Epithelial cell of esophagus (primary cell): ENCODE results near the gene CLEC16A.

Source experiments
- DNase-seq: peaks from one replicate; pipeline ENCODE4 v3.0.0; 2010; ENCODE audit warnings: low read depth
- H3K4me3 ChIP-seq: 2 replicates; pipeline ENCODE4 v1.5.1; 2011; ENCODE audit warnings: mild to moderate bottlenecking, low read length, control low read depth
- TF ChIP-seq, protein P1 (sequence below): IDR thresholded peaks from 2 replicates; pipeline ENCODE4 v1.5.1; 2011; ENCODE audit warnings: low read depth, mild to moderate bottlenecking, low read length, control low read depth, inconsistent platforms; ENCODE audit not compliant: insufficient read depth; ENCODE audit errors: missing control alignments

The CLEC16A gene

DNA sequence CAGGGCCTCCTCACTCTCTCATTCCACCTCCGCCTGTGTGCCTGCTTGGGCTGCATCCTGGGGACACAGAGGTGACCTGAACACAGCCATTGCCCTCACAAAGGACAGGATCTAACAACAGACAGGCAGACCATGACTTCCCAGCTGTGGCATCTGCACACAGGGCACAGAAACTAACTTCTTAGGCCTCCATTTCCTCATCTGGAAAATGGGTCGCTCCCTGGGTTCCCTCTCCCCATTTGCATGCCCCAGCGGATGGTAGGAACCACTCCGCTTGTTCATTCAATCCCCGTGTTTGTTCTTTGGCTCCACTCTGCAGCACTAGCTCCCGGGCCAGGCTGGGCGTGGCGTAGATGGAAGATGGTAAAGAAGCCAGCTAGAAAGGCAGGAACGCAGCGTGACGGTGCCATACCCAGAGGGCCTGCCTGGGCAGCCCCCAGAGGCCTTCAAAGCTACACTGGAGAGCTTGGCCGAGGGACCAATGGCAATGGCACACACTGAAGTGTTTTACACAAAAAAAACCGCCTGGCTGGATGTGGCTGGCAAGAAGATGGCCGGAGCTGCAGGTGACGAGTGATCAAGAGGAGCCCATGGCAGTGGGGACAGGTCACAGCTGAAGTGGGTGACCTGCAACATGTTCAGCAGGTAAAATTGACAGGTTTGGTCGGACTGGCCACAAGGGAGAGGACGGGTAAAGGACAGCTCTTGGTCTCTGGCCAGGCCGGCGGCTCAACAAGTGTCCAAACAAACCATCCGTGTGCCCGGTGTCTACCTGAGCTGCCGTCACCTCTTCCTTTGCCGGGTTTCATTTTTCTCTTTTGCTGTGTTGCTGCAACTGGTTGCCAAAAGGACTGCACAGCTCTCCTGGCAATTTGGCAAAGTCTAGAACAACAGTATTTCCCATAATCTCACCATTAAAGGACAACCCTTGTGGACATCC lies 244.7 kb downstream of the CLEC16A start:
- no peak overlapping the region for H3K4me3 ChIP-seq
- DNase-seq: peak; percentile 58
- TF ChIP-seq, protein P1, sequence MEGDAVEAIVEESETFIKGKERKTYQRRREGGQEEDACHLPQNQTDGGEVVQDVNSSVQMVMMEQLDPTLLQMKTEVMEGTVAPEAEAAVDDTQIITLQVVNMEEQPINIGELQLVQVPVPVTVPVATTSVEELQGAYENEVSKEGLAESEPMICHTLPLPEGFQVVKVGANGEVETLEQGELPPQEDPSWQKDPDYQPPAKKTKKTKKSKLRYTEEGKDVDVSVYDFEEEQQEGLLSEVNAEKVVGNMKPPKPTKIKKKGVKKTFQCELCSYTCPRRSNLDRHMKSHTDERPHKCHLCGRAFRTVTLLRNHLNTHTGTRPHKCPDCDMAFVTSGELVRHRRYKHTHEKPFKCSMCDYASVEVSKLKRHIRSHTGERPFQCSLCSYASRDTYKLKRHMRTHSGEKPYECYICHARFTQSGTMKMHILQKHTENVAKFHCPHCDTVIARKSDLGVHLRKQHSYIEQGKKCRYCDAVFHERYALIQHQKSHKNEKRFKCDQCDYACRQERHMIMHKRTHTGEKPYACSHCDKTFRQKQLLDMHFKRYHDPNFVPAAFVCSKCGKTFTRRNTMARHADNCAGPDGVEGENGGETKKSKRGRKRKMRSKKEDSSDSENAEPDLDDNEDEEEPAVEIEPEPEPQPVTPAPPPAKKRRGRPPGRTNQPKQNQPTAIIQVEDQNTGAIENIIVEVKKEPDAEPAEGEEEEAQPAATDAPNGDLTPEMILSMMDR: no peak

DNA sequence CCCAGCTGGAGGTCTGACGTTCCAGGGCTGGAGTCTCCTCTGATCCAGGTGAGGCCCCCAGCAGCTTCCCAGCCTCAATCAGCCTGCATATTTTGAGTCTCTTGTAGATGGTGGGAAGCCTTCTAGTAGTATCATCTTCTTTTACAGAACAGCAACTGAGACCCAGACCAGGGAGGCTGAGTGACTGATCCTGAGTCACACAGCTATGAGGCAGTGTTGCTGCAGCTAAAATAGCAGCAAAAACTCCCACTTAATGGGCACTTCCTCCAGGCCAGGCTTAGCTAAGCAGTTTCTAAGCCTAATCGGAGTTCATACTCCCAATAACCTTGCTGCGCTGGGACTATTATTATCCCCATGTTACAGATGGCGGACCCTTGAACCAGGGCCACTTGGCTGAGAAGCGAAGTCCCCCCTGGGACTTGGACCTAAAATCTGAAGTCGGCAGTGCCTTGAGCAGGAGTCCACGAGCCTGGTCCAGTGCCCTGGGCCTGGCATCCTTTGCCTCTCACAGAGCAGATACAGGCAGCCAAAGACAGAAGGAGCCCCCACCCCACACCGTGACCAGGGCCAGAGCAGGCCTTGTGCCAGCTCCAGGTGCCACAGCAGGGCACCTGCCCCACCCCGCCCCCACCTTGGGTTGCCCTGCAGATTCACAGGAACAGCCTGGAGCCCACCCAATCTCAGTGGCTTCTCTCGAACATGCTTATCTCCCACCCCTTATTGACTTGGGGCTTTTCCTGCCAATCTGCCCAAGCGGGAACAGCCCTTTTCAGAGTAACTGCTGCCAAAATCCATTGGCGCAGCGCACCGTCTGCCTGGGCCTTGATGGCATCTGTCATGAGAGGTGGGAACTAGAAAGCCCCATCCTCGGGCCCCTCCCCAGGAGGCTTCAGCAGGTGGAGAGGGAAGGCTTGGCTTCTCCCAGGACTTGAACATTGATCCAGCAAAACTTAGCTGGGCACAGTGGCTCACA lies 246.5 kb downstream of the CLEC16A start:
- H3K4me3 ChIP-seq: no peak overlapping the region
- DNase-seq: peak; percentile 63
- TF ChIP-seq, protein P1: no peak

DNA sequence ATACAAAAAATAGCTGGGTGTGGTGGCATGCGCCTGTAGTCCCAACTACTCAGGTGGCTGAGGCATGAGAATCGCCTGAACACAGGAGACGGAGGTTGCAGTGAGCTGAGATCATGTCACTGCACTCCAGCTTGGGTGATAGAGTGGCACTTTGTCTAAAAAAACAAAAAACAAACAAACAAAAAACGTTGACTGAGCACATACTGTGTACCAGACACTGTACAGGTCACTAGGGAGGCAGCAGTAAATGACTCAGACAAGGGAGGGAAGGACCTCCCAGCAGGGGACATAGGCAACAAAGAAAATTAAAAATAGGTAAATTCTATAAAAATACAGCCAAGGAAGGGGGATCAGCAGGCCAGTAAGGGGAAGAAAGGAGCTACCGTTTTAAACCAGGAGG lies 247.3 kb downstream of the CLEC16A start:
- H3K4me3 ChIP-seq: no peak overlapping the region
- DNase-seq: no peak
- TF ChIP-seq, protein P1: no peak

DNA sequence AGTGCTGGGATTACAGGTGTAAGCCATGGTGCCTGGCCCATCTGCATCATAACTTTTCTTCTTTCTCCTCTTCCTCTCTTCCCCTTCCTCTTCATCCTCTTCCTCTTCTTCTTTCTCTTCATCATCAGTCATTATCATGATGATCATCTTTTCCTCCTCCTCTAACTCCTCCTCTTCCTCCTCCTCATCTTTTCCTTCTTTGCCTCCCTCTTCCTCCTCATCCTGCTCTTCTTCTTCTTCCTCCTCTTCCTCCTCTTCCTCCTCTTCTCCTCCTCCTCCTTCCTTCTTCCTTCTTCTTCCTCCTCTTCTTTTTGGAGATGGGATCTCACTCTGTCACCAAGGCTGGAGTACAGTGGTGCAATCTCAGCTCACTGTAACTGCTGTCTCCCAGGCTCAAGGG lies 249.1 kb downstream of the CLEC16A start:
- TF ChIP-seq, protein P1: no peak
- no peak for DNase-seq
- no peak overlapping the region for H3K4me3 ChIP-seq

DNA sequence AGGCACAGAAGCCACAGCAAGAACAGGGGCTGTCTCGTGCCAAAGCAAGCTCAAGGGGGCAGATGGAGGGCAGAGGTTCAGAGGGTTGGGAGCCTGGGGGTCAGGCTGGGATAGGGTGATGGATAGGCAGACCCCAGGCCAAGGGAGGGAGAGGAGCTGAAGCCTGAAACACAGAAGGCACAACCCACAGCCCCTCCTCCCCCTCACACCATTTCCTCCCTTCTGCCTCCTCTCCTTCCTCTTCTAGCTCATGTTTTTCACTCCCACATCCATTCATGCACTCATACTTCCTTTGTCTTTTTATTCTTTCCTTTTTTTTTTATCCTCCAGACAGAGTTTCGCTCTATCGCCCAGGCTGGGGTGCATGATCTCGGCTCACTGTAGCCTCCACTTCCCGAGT lies 250.5 kb downstream of the CLEC16A start:
- no peak for DNase-seq
- TF ChIP-seq, protein P1: no peak
- no peak overlapping the region for H3K4me3 ChIP-seq

DNA sequence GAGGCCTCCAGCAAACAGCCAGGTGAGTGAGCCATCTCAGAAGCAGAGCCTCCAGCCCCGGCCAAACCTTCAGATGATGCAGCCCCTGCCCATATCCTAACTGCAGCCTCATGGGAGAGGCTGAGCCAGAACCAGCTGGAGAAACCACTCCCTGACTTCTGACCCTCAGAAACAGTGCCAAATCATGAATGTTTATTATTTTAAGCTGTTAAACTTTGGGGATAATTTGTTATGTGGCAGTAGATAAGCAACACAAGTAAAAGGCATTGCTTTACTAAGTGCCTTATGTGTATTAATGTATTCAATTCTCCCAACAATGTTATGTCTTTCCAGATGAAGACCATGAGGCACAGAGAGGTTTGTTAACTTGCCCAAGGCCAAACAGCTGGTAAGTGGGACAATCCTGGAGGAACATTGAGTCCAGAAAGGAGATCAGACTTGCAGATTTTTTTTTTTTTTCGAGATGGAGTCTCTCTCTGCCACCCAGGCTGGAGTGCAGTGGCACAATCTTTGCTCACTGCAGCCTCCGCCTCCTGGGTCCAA lies 252.0 kb downstream of the CLEC16A start:
- H3K4me3 ChIP-seq: no peak overlapping the region
- TF ChIP-seq, protein P1: no peak
- no peak for DNase-seq
